GM13976 (cell line): ENCODE data around the gene MYO1E.

ENCODE experiments used
- DNase-seq: peaks from one replicate; pipeline ENCODE4 v3.0.0; 2012; ENCODE audit warnings: low spot score
- CTCF ChIP-seq: IDR thresholded peaks from 2 replicates; pipeline ENCODE4 v1.5.1; 2012; ENCODE audit warnings: borderline replicate concordance, mild to moderate bottlenecking; ENCODE audit not compliant: insufficient read depth; ENCODE audit errors: extremely low read depth, missing control alignments, control extremely low read depth
- in situ Hi-C: fragments of 300-500 bp; cut with MboI; formaldehyde crosslinking; loops from one replicate; pipeline ENCODE4 v1.12.0; 2022; ENCODE audit warnings: low sequenced_read_pairs, mixed read lengths, inconsistent platforms; ENCODE audit not compliant: unreplicated experiment

Gene MYO1E

GRCh38 chr15:59104912-59105732 lies 267.5 kb downstream of the MYO1E start, which contains the start of gene CCNB2:
Gene CCNB2 (plus strand): TSS chr15:59105146. CDS start chr15:59105269, 123 bp downstream.
- TF ChIP-seq CTCF, result no peak
- in situ Hi-C loops, result no loop called here
- DNase-seq, result peak; percentile 97

- no peak for DNase-seq
- no peak for TF ChIP-seq CTCF
- in situ Hi-C loops, result no loop called here
Observed at GRCh38 chr15:59104602-59104911, 268.1 kb downstream of the MYO1E start.

GRCh38 chr15:59099162-59099685 lies 273.4 kb downstream of the MYO1E start:
- in situ Hi-C loops, result no loop called here
- TF ChIP-seq CTCF, result no peak
- no peak for DNase-seq

- in situ Hi-C loops, result no loop called here
- no peak for DNase-seq
- no peak for TF ChIP-seq CTCF
Observed at GRCh38 chr15:59096429-59096828, 276.2 kb downstream of the MYO1E start.

GRCh38 chr15:59094077-59094476 lies 278.6 kb downstream of the MYO1E start:
- no peak for DNase-seq
- in situ Hi-C loops, result no loop called here
- no peak for TF ChIP-seq CTCF

GRCh38 chr15:59087731-59088130 lies 284.9 kb downstream of the MYO1E start:
- in situ Hi-C loops, result no loop called here
- no peak for TF ChIP-seq CTCF
- no peak for DNase-seq
